H9 (cell line): Measurements from ENCODE around the gene PERM1. TPM values are rescaled to one million over a fixed set of nuclear protein-coding genes. Genes with fewer than 3 reads are reported as not detected.

Experiments
- DNase-seq: peaks from one replicate; pipeline ENCODE4 v3.0.0-alpha.2; 2017
- H2AFZ ChIP-seq: one replicate; pipeline ENCODE4 v1.6.1; 2013; ENCODE audit warnings: mild to moderate bottlenecking, low read length, control low read depth, moderate library complexity
- H2AK5ac ChIP-seq: 2 replicates; pipeline ENCODE4 v1.6.1; 2013; ENCODE audit warnings: low read length, control low read depth, mixed read lengths; ENCODE audit not compliant: insufficient read length
- H2BK120ac ChIP-seq: one replicate; pipeline ENCODE4 v1.6.1; 2013; ENCODE audit warnings: low read depth, mild to moderate bottlenecking, low read length, control low read depth, inconsistent platforms; ENCODE audit not compliant: poor library complexity, severe bottlenecking
- H2BK12ac ChIP-seq: 2 replicates; pipeline ENCODE4 v1.6.1; 2013; ENCODE audit warnings: low read length, control low read depth, mixed read lengths, low read depth; ENCODE audit not compliant: insufficient read length
- H2BK15ac ChIP-seq: 2 replicates; pipeline ENCODE4 v1.6.1; 2013; ENCODE audit warnings: low read depth, low read length, control low read depth
- H2BK20ac ChIP-seq: one replicate; pipeline ENCODE4 v1.6.1; 2013; ENCODE audit warnings: low read depth, mild to moderate bottlenecking, low read length, control low read depth, inconsistent platforms; ENCODE audit not compliant: poor library complexity, severe bottlenecking
- H2BK5ac ChIP-seq: 2 replicates; pipeline ENCODE4 v1.6.1; 2013; ENCODE audit warnings: low read length, control low read depth, mixed read lengths; ENCODE audit not compliant: insufficient read length
- H3K14ac ChIP-seq: 2 replicates; pipeline ENCODE4 v1.6.1; 2013; ENCODE audit warnings: low read length, control low read depth; ENCODE audit not compliant: insufficient read depth
- H3K18ac ChIP-seq: 2 replicates; pipeline ENCODE4 v1.6.1; 2013; ENCODE audit warnings: low read depth, mild to moderate bottlenecking, mixed read lengths, low read length, control low read depth; ENCODE audit not compliant: insufficient read length
- H3K23ac ChIP-seq: 2 replicates; pipeline ENCODE4 v1.6.1; 2013; ENCODE audit warnings: low read length, control low read depth, mixed read lengths, low read depth; ENCODE audit not compliant: insufficient read length
- H3K23me2 ChIP-seq: 2 replicates; pipeline ENCODE4 v1.6.1; 2013; ENCODE audit warnings: low read depth, mild to moderate bottlenecking, mixed read lengths, low read length, control low read depth; ENCODE audit not compliant: insufficient read length, poor library complexity, severe bottlenecking
- H3K27ac ChIP-seq: 2 replicates; pipeline ENCODE4 v1.5.1; 2013; ENCODE audit warnings: low read length, control low read depth, mixed read lengths, low read depth; ENCODE audit not compliant: insufficient read length
- H3K27me3 ChIP-seq: 2 replicates; pipeline ENCODE4 v1.6.1; 2013; ENCODE audit warnings: low read length, control low read depth, inconsistent platforms; ENCODE audit not compliant: insufficient read depth
- H3K4ac ChIP-seq: 2 replicates; pipeline ENCODE4 v1.6.1; 2013; ENCODE audit warnings: low read depth, mild to moderate bottlenecking, control low read depth, inconsistent platforms, low read length, moderate library complexity
- H3K4me1 ChIP-seq: 2 replicates; pipeline ENCODE4 v1.6.1; 2013; ENCODE audit warnings: low read length, control low read depth, inconsistent platforms; ENCODE audit not compliant: insufficient read depth
- H3K4me2 ChIP-seq: 2 replicates; pipeline ENCODE4 v1.6.1; 2013; ENCODE audit warnings: low read length, control low read depth, mixed read lengths; ENCODE audit not compliant: insufficient read length, insufficient read depth
- H3K56ac ChIP-seq: 2 replicates; pipeline ENCODE4 v1.6.1; 2013; ENCODE audit warnings: low read depth, mild to moderate bottlenecking, mixed read lengths, low read length, control low read depth; ENCODE audit not compliant: insufficient read length
- H3K79me1 ChIP-seq: 2 replicates; pipeline ENCODE4 v1.6.1; 2013; ENCODE audit warnings: low read depth, mild to moderate bottlenecking, moderate library complexity, low read length, control low read depth, inconsistent platforms; ENCODE audit not compliant: insufficient read depth, poor library complexity, severe bottlenecking
- H3K79me2 ChIP-seq: 2 replicates; pipeline ENCODE4 v1.6.1; 2013; ENCODE audit warnings: low read length, control low read depth, inconsistent platforms; ENCODE audit not compliant: insufficient read depth
- H3K9ac ChIP-seq: 2 replicates; pipeline ENCODE4 v1.6.1; 2013; ENCODE audit warnings: low read length, control low read depth, mixed read lengths; ENCODE audit not compliant: insufficient read length; ENCODE audit errors: extremely low read depth
- H3K9me3 ChIP-seq: one replicate; pipeline ENCODE4 v1.6.1; 2013; ENCODE audit warnings: low read depth, low read length, inconsistent platforms; ENCODE audit not compliant: control insufficient read depth
- H3T11ph ChIP-seq: one replicate; pipeline ENCODE4 v1.6.1; 2013; ENCODE audit warnings: mild to moderate bottlenecking, low read length, control low read depth, inconsistent platforms
- H4K20me1 ChIP-seq: one replicate; pipeline ENCODE4 v1.6.1; 2013; ENCODE audit not compliant: control insufficient read depth, insufficient read length, insufficient read depth
- H4K5ac ChIP-seq: 2 replicates; pipeline ENCODE4 v1.6.1; 2013; ENCODE audit warnings: low read depth, mild to moderate bottlenecking, mixed read lengths, low read length, control low read depth; ENCODE audit not compliant: insufficient read length
- H4K8ac ChIP-seq: replicated peaks from 2 replicates; pipeline ENCODE4 v1.6.1; 2013; ENCODE audit warnings: low read length, control low read depth, mixed read lengths, low read depth; ENCODE audit not compliant: insufficient read length
- H4K91ac ChIP-seq: 2 replicates; pipeline ENCODE4 v1.6.1; 2013; ENCODE audit warnings: low read depth, mild to moderate bottlenecking, moderate library complexity, mixed read lengths, low read length, control low read depth; ENCODE audit not compliant: insufficient read length
- H3K27ac Mint-ChIP-seq, 3 experiments: 2 replicates in 2 of 3; 3 replicates in 1 of 3; pipeline ENCODE4 v1.8.0; 2020 to 2021; ENCODE audit warnings: mixed read lengths in 3 of 3, mild to moderate bottlenecking in 1 of 3, moderate library complexity in 1 of 3
- H3K27me3 Mint-ChIP-seq: 2 replicates; pipeline ENCODE4 v1.8.0; 2021; ENCODE audit warnings: low read depth, mild to moderate bottlenecking, moderate library complexity, mixed read lengths
- H3K36me3 Mint-ChIP-seq, 3 experiments: 2 replicates in 2 of 3; 3 replicates in 1 of 3; pipeline ENCODE4 v1.8.0; 2020 to 2021; ENCODE audit warnings: low read depth in 3 of 3, mixed read lengths in 3 of 3; ENCODE audit not compliant: insufficient read depth in 1 of 3
- H3K4me1 Mint-ChIP-seq, 2 experiments: 2 replicates each; pipeline ENCODE4 v1.8.0; 2020; ENCODE audit warnings: mixed read lengths in 2 of 2
- H3K4me3 Mint-ChIP-seq, 2 experiments: 2 replicates in 1 of 2; 3 replicates in 1 of 2; pipeline ENCODE4 v1.8.0; 2020 to 2021; ENCODE audit warnings: mild to moderate bottlenecking in 2 of 2, mixed read lengths in 2 of 2, moderate library complexity in 1 of 2
- H3K9me3 Mint-ChIP-seq, 2 experiments: 2 replicates in 1 of 2; 3 replicates in 1 of 2; pipeline ENCODE4 v1.8.0; 2020; ENCODE audit warnings: mild to moderate bottlenecking in 2 of 2, mixed read lengths in 2 of 2, moderate library complexity in 1 of 2
- WGBS: extraction: QIAGEN DNeasy Blood & Tissue Kit; methylation state at CpG from one replicate; pipeline ENCODE4 v1.1.7; 2013; ENCODE audit warnings: missing lambda C conversion rate, low lambda C conversion rate, mixed read lengths; ENCODE audit not compliant: insufficient read length; ENCODE audit errors: extremely low coverage; 5-methylcytosine and 5-hydroxymethylcytosine counted together
- total RNA-seq: library from RNA; stranded (reverse); gene quantifications from 2 replicates; pipeline ENCODE4 v1.2.1, GENCODE V29; 2021
- TF ChIP-seq, protein P1 (sequence below): fragments of 200-600 bp; sonication (generic); conservative IDR thresholded peaks from 3 replicates; pipeline ENCODE4 v1.8.0; 2021; ENCODE audit warnings: antibody characterized with exemption, mild to moderate bottlenecking

Gene PERM1
- total RNA-seq, 1 experiment from 2014 or later, result not detected

DNA sequence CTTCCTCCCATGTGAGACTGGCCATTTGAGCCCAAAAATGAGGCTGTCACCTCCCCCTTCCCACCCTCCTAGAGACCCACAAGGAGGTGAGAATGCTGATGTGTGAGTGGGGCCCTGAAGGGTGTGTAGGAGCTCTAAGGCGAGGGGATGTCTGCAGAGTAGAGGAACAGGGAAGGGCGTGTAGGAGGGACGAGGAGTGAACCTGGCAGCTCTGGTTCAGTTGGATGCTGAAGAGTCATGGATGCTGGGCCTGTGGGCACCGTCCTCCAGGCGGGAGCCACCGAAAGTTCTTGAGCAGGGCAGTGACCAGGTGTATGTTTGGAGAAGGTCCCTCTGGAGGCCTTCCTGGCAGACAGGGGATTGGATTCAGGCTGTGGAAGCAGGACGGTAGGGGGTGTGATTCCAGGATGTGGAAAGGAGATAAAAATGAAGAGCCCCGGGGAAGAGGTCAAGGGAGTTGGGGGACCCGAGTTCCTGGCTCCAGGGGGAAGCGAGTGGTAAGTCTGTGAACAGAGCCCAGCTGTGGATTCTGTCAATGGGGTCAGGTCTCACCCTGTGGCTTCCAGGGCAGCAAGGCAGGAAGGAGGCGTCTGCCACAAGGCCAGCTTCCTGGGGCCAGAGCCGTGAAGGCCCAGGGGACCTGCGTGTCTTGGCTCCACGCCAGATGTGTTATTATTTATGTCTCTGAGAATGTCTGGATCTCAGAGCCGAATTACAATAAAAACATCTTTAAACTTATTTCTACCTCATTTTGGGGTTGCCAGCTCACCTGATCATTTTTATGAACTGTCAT, 50.3 kb downstream of the PERM1 start:
- peaks cover 9 to 32% of the 10 kb centered on the region in 2 experiments for H3K4me1 Mint-ChIP-seq
- Histone ChIP-seq H2BK5ac (no peak overlapping the region), H2BK20ac (no peak overlapping the region)

More for the DNA sequence above, 50.3 kb downstream of the PERM1 start:
- Histone ChIP-seq H3K23ac (no peak overlapping the region), H3K23me2 (no peaks in the 10 kb centered on the region), H3K79me1 (no peaks in the 10 kb centered on the region), H3K14ac (no peak overlapping the region; the same call in 1 of the 2 replicates), H3K56ac (no peak overlapping the region), H3K4ac (no peak overlapping the region), H2AFZ (no peak overlapping the region), H4K91ac (no peak overlapping the region), H3K9ac (no peak overlapping the region), H3K27ac (no peak overlapping the region), H2BK15ac (no peak overlapping the region), H2BK120ac (no peak overlapping the region), H4K20me1 (peaks cover 5% of the 10 kb centered on the region), H3K4me2 (no peak overlapping the region), H3K79me2 (no peaks in the 10 kb centered on the region), H2AK5ac (no peak overlapping the region), H3K4me1 (no peaks in the 10 kb centered on the region), H4K8ac (no peak overlapping the region), H3K27me3 (peaks cover 67% of the 10 kb centered on the region), H3K18ac (no peak overlapping the region), H3T11ph (no peak overlapping the region), H3K9me3 (no peaks in the 10 kb centered on the region), H4K5ac (no peak overlapping the region), H2BK12ac (no peak overlapping the region)
- TF ChIP-seq, protein P1, sequence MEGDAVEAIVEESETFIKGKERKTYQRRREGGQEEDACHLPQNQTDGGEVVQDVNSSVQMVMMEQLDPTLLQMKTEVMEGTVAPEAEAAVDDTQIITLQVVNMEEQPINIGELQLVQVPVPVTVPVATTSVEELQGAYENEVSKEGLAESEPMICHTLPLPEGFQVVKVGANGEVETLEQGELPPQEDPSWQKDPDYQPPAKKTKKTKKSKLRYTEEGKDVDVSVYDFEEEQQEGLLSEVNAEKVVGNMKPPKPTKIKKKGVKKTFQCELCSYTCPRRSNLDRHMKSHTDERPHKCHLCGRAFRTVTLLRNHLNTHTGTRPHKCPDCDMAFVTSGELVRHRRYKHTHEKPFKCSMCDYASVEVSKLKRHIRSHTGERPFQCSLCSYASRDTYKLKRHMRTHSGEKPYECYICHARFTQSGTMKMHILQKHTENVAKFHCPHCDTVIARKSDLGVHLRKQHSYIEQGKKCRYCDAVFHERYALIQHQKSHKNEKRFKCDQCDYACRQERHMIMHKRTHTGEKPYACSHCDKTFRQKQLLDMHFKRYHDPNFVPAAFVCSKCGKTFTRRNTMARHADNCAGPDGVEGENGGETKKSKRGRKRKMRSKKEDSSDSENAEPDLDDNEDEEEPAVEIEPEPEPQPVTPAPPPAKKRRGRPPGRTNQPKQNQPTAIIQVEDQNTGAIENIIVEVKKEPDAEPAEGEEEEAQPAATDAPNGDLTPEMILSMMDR, result no peak
- H3K27me3 Mint-ChIP-seq, result peaks cover 89% of the 10 kb centered on the region
- WGBS, result no CpG with 5 or more reads among the region's 15 CpGs
- H3K36me3 Mint-ChIP-seq, result peaks cover 0 to 3% (median 2%) of the 10 kb centered on the region in 3 experiments; a peak in 2 of 7 replicates
- no peak overlapping the region for H3K4me3 Mint-ChIP-seq
- H3K9me3 Mint-ChIP-seq, result peaks cover 0 to 2% of the 10 kb centered on the region in 2 experiments; a peak in 1 of 5 replicates
- no peak overlapping the region for H3K27ac Mint-ChIP-seq
- no peak for DNase-seq
